Measurements from ENCODE around the gene RPAP2.

The RPAP2 gene

DNA sequence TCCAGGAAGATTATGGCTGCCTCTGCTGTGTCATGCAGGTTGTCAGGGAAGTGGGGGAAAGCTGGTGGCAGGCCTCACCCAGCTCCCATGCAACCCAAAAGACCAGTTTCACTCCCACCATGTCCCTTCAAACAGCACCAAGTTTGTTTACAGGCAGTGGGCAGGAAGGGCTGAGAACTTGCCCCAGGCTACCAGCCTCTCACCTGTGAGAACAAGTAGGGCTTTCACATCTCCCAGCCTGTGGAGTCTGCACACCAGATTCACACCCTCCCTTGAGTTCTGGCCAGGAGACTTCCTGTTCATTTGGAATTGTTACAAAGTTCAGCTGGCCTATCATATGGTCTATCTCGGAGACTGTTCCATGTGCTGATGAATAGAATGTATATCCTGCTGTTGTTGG, 27.8 kb downstream of the RPAP2 start:
- TF ChIP-seq EGR1 (IDR thresholded peaks at IDR 0.05) (no peak), FOXM1 (IDR thresholded peaks at IDR 0.05; ENCODE audit: borderline replicate concordance, low read depth) (no peak), CEBPB (IDR thresholded peaks at IDR 0.05) (no peak), RAD21 (IDR thresholded peaks at IDR 0.05; ENCODE audit: low read depth) (no peak), ZBTB7A (IDR thresholded peaks at IDR 0.05; ENCODE audit: low read depth) (no peak), CREB1 (IDR thresholded peaks at IDR 0.05; ENCODE audit: low read depth) (no peak), YY1 (IDR thresholded peaks at IDR 0.05; ENCODE audit: low read depth) (no peak), EP300 (IDR thresholded peaks at IDR 0.05; ENCODE audit: borderline replicate concordance) (no peak), NFIC (IDR thresholded peaks at IDR 0.05) (no peak), USF1 (IDR thresholded peaks at IDR 0.05) (no peak), TEAD4 (IDR thresholded peaks at IDR 0.05) (no peak), TAF1 (IDR thresholded peaks at IDR 0.05; ENCODE audit: low read depth) (no peak), TCF12 (IDR thresholded peaks at IDR 0.05; ENCODE audit: low read depth) (no peak)
- TF ChIP-seq, protein P1, sequence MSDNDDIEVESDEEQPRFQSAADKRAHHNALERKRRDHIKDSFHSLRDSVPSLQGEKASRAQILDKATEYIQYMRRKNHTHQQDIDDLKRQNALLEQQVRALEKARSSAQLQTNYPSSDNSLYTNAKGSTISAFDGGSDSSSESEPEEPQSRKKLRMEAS (IDR thresholded peaks at IDR 0.05): no peak
- TF ChIP-seq, protein P2, sequence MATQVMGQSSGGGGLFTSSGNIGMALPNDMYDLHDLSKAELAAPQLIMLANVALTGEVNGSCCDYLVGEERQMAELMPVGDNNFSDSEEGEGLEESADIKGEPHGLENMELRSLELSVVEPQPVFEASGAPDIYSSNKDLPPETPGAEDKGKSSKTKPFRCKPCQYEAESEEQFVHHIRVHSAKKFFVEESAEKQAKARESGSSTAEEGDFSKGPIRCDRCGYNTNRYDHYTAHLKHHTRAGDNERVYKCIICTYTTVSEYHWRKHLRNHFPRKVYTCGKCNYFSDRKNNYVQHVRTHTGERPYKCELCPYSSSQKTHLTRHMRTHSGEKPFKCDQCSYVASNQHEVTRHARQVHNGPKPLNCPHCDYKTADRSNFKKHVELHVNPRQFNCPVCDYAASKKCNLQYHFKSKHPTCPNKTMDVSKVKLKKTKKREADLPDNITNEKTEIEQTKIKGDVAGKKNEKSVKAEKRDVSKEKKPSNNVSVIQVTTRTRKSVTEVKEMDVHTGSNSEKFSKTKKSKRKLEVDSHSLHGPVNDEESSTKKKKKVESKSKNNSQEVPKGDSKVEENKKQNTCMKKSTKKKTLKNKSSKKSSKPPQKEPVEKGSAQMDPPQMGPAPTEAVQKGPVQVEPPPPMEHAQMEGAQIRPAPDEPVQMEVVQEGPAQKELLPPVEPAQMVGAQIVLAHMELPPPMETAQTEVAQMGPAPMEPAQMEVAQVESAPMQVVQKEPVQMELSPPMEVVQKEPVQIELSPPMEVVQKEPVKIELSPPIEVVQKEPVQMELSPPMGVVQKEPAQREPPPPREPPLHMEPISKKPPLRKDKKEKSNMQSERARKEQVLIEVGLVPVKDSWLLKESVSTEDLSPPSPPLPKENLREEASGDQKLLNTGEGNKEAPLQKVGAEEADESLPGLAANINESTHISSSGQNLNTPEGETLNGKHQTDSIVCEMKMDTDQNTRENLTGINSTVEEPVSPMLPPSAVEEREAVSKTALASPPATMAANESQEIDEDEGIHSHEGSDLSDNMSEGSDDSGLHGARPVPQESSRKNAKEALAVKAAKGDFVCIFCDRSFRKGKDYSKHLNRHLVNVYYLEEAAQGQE (IDR thresholded peaks at IDR 0.05; ENCODE audit: low read depth): no peak

DNA sequence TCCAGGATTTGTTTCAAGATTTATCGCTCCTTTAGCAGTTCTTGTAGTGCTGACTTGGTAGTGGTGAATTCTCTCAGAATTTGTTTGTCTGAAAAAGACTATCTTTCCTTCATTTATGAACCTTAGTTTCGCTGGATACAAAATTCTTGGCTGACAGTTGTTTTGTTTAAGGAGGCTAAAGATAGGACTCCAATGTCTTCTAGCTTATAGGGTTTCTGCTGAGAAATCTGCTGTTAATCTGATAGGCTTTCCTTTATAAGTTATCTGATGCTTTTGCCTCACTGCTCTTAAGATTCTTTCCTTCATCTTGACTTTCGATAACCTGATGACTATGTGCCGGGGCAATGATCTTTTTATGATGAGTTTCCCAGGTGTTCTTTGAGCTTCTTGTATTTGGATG, 28.9 kb downstream of the RPAP2 start:
- TF ChIP-seq USF1 (IDR thresholded peaks at IDR 0.05) (no peak), CEBPB (IDR thresholded peaks at IDR 0.05) (no peak), EP300 (IDR thresholded peaks at IDR 0.05; ENCODE audit: borderline replicate concordance) (no peak), YY1 (IDR thresholded peaks at IDR 0.05; ENCODE audit: low read depth) (no peak), ZBTB7A (IDR thresholded peaks at IDR 0.05; ENCODE audit: low read depth) (no peak), TCF12 (IDR thresholded peaks at IDR 0.05; ENCODE audit: low read depth) (no peak), TAF1 (IDR thresholded peaks at IDR 0.05; ENCODE audit: low read depth) (no peak), CREB1 (IDR thresholded peaks at IDR 0.05; ENCODE audit: low read depth) (no peak), TEAD4 (IDR thresholded peaks at IDR 0.05) (no peak), NFIC (IDR thresholded peaks at IDR 0.05) (no peak)
- TF ChIP-seq, protein P2 (IDR thresholded peaks at IDR 0.05; ENCODE audit: low read depth): no peak
- TF ChIP-seq, protein P1 (IDR thresholded peaks at IDR 0.05): no peak

DNA sequence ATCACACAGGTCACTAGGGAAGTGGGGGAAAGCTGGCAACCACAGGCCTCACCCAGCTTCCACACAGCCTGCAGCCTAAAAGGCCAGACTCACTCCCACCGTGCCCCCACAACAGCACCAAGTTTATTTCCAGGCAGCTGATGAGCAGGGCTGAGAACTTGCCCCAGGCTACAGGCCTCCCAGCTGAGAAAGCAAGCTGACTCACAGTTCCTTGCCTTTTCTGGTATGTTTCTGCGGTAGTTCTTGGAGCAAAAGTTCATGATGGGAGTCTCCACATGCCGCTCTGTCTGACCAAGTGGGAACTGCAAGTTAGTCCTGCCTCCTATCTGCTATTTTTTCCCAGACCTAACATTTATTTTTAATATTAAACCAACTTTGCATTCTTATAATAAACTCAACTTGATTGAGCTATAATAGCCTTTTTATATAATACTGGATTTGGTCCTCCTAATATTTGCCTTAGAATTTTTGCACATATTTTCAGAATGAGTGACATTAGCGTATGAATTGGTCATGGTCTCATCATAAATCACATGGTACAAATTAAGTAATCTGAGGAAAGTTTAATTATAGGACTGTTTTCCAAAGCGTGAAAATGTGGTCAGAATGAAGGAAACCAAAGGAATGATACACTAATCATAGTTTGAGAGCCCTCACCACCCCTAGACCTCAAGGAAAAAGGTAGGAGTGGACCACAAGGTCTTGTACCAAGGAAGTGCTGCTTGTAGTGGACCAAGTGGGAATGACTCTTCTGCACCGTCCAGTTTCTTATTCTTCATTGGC, 30.7 kb downstream of the RPAP2 start:
- TF ChIP-seq FOXM1 (IDR thresholded peaks at IDR 0.05; ENCODE audit: borderline replicate concordance, low read depth) (no peak), USF1 (IDR thresholded peaks at IDR 0.05) (no peak), YY1 (IDR thresholded peaks at IDR 0.05; ENCODE audit: low read depth) (no peak), EGR1 (IDR thresholded peaks at IDR 0.05) (no peak), NFIC (IDR thresholded peaks at IDR 0.05) (no peak), EP300 (IDR thresholded peaks at IDR 0.05; ENCODE audit: borderline replicate concordance) (no peak), TAF1 (IDR thresholded peaks at IDR 0.05; ENCODE audit: low read depth) (no peak), TCF12 (IDR thresholded peaks at IDR 0.05; ENCODE audit: low read depth) (no peak), CREB1 (IDR thresholded peaks at IDR 0.05; ENCODE audit: low read depth) (no peak), TEAD4 (IDR thresholded peaks at IDR 0.05) (no peak), ZBTB7A (IDR thresholded peaks at IDR 0.05; ENCODE audit: low read depth) (no peak), CEBPB (IDR thresholded peaks at IDR 0.05) (no peak), RAD21 (IDR thresholded peaks at IDR 0.05; ENCODE audit: low read depth) (no peak)
- TF ChIP-seq, protein P2 (IDR thresholded peaks at IDR 0.05; ENCODE audit: low read depth): no peak
- TF ChIP-seq, protein P1 (IDR thresholded peaks at IDR 0.05): no peak

Data from Ishikawa (cell line).